IMR-90 (cell line): ENCODE results near the gene TMPRSS11A.

Source experiments
- CEBPB ChIP-seq: IDR thresholded peaks from 2 replicates; pipeline ENCODE4 v1.6.1; 2012; ENCODE audit warnings: low read depth, low read length, improper control_type of control experiment
- CTCF ChIP-seq: conservative IDR thresholded peaks from 2 replicates; pipeline ENCODE4 v1.5.1; 2012; ENCODE audit warnings: mild to moderate bottlenecking, low read depth, low read length, improper control_type of control experiment
- TF ChIP-seq, protein P1 (sequence below): fragments of 150-350 bp; IDR thresholded peaks from 2 replicates; pipeline ENCODE4 v1.6.1; 2016; ENCODE audit warnings: low read depth, mild to moderate bottlenecking, low read length, moderate library complexity, borderline replicate concordance

DNA sequence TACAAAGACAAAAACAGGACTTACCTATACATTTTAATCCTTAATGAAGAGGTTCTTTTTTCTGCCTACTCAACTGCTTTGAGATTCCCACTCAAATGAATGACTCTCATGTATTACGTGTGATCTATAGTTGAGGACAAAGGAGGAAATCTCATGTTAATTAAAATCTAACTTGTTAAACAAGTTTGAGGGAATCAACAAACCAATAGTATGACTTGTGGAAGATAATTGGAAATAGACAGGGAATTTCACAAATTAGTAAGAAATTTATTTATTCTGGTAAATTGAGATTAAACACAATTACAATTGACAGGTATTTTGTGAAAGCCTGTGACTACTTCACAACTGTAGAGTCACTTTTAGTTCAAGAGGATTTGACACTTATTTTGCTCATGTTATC, 79.4 kb downstream of the TMPRSS11A start, which contains the start of gene TMPRSS11D:
- TF ChIP-seq CTCF (no peak), CEBPB (no peak)
- TF ChIP-seq, protein P1, sequence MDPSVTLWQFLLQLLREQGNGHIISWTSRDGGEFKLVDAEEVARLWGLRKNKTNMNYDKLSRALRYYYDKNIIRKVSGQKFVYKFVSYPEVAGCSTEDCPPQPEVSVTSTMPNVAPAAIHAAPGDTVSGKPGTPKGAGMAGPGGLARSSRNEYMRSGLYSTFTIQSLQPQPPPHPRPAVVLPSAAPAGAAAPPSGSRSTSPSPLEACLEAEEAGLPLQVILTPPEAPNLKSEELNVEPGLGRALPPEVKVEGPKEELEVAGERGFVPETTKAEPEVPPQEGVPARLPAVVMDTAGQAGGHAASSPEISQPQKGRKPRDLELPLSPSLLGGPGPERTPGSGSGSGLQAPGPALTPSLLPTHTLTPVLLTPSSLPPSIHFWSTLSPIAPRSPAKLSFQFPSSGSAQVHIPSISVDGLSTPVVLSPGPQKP = no peak
